ENCODE measurements around the gene OR51B4. TPM values are rescaled to one million over a fixed set of nuclear protein-coding genes. Genes with fewer than 3 reads are reported as not detected.

OR51B4 gene
- polyA plus RNA-seq, 1 of the 3 experiments (the other 2 are of a cell fraction), result 0.07 TPM

GRCh38 chr11:5307256-5308019, 5.7 kb upstream of the OR51B4 start:
- 7% methylated on average over 2 of the region's 2 CpGs for WGBS (ENCODE audit: low lambda C conversion rate)
- H4K20me1 ChIP-seq (ENCODE audit: insufficient read depth), result no peaks in the 10 kb centered on the region
- H3K36me3 ChIP-seq (replicated peaks in 1 of 2; ENCODE audit: control insufficient read depth in 1 of 2, insufficient read depth in 2 of 2, low read length in 1 of 2), result no peaks in the 10 kb centered on the region
- no peak overlapping the region for H3K27ac ChIP-seq (ENCODE audit: low read depth in 2 of 2, low read length in 1 of 2)
- H3K9me3 ChIP-seq, result no peaks in the 10 kb centered on the region
- H2AFZ ChIP-seq (ENCODE audit: low read depth), result no peak overlapping the region
- no peaks in the 10 kb centered on the region for H3F3A ChIP-seq (replicated peaks; ENCODE audit: insufficient read depth)
- H3K9me2 ChIP-seq, result no peaks in the 10 kb centered on the region
- ChIA-PET POLR2A (no interaction called here), CTCF (no interaction called here)
- no peak overlapping the region for H3K4me2 ChIP-seq
- TF ChIP-seq REST (IDR thresholded peaks at IDR 0.05; ENCODE audit: low read depth, low read length) (no peak), NRF1 (IDR thresholded peaks at IDR 0.05; ENCODE audit: low read depth, low read length) (no peak), USF1 (IDR thresholded peaks at IDR 0.05; ENCODE audit: borderline replicate concordance, low read depth) (no peak), NFIC (IDR thresholded peaks at IDR 0.05; ENCODE audit: borderline replicate concordance) (no peak), RFX5 (IDR thresholded peaks at IDR 0.05; ENCODE audit: low read length) (no peak), FOXM1 (IDR thresholded peaks at IDR 0.05; ENCODE audit: low read depth) (no peak), IRF3 (IDR thresholded peaks at IDR 0.05; ENCODE audit: low read depth, low read length) (no peak), MAX (IDR thresholded peaks at IDR 0.05; ENCODE audit: low read depth) (no peak), GATA2 (CRISPR knock-in tag; IDR thresholded peaks at IDR 0.05) (no peak), RCOR1 (IDR thresholded peaks at IDR 0.05; ENCODE audit: low read length) (no peak), GABPA (IDR thresholded peaks at IDR 0.05; ENCODE audit: low read depth) (no peak), FOXJ3 (CRISPR knock-in tag; IDR thresholded peaks at IDR 0.05) (no peak), SMC3 (IDR thresholded peaks at IDR 0.05; ENCODE audit: low read depth, low read length) (no peak), MXI1 (IDR thresholded peaks at IDR 0.05; ENCODE audit: low read depth, low read length) (no peak), EP300 (IDR thresholded peaks at IDR 0.05; ENCODE audit: borderline replicate concordance in 1 of 2, low read depth in 1 of 2, low read length in 1 of 2) (no peak), RXRA (IDR thresholded peaks at IDR 0.05; ENCODE audit: borderline replicate concordance, low read depth) (no peak), POLR2AphosphoS5 (IDR thresholded peaks at IDR 0.05; ENCODE audit: low read depth, low read length) (no peak), EZH2phosphoT487 (IDR thresholded peaks at IDR 0.05; ENCODE audit: borderline replicate concordance, low read depth) (no peak), USF2 (IDR thresholded peaks at IDR 0.05; ENCODE audit: borderline replicate concordance, low read depth, low read length) (no peak), TAF1 (IDR thresholded peaks at IDR 0.05; ENCODE audit: borderline replicate concordance, low read depth, low read length) (no peak)
- H3K4me3 ChIP-seq (ENCODE audit: low read depth in 2 of 2, low read length in 1 of 2), result no peak overlapping the region
- no peak overlapping the region for H3K9ac ChIP-seq
- no peaks in the 10 kb centered on the region for H3K4me1 ChIP-seq (ENCODE audit: control insufficient read depth in 1 of 2, insufficient read depth in 2 of 2, low read depth in 1 of 2, low read length in 1 of 2)
- no peaks in the 10 kb centered on the region; the same call in 1 of the 2 replicates for H3K27me3 ChIP-seq (ENCODE audit: insufficient read depth)
- no peak for DNase-seq
- no peaks in the 10 kb centered on the region for H3K79me2 ChIP-seq (ENCODE audit: insufficient read depth)
